GM19023 (cell line): ENCODE data around the gene POLR1C.
A peak's percentile ranks its signal among the peaks of the same experiment; 100 is the strongest.
"Not testable (repeated sequence)": the region's sequence is repeated elsewhere in the genome, so short reads cannot be mapped to it uniquely, and the experiment has no call there.

ENCODE experiments used
- ATAC-seq: cut with Tn5 transposase; IDR thresholded peaks from one replicate; pipeline ENCODE4 v1.9.1; 2021; ENCODE audit warnings: mild to moderate bottlenecking, moderate library complexity; ENCODE audit not compliant: unreplicated experiment

Gene POLR1C

DNA sequence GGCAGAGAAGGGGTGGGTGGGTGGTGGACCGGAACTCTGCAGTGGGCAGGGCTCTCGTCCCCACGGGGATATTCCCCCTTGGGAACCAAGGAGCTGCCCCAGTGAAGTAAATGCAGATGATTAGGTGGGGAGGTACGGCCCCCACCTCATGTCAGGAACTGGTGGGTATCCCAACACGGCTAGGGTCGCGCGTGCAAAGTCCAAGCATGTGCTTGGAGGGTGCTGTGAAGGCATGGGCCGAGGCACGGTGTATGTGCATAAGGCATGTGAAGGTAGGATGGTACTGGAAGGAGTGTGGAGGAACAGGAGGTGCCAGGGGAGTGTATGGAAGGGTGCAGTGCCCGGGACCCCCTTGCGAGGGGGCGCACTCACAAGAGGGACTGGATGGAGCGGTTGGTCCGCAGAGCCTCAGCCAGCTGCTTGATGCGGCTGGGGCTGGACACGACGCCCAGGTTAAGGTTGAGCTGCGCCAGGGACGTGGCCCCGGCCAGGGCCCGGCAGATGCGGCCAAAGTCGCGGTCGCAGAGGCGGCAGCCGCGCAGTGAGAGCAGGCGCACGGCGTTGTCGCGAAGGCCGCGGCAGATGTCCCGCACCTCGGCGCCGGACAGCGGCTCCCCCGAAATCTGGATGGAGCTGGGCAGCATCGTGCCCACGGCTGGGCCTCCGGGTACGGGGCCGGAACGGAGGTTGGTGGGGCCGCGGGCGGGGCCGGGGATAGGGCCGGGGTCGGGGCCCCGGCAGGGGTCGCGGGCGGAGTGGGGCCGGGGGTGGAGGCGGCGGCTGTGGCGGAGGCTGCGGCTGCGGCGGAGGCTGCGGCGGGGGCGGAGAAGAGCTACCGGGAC, 7.5 kb upstream of the POLR1C start:
- ATAC-seq, result no peak

DNA sequence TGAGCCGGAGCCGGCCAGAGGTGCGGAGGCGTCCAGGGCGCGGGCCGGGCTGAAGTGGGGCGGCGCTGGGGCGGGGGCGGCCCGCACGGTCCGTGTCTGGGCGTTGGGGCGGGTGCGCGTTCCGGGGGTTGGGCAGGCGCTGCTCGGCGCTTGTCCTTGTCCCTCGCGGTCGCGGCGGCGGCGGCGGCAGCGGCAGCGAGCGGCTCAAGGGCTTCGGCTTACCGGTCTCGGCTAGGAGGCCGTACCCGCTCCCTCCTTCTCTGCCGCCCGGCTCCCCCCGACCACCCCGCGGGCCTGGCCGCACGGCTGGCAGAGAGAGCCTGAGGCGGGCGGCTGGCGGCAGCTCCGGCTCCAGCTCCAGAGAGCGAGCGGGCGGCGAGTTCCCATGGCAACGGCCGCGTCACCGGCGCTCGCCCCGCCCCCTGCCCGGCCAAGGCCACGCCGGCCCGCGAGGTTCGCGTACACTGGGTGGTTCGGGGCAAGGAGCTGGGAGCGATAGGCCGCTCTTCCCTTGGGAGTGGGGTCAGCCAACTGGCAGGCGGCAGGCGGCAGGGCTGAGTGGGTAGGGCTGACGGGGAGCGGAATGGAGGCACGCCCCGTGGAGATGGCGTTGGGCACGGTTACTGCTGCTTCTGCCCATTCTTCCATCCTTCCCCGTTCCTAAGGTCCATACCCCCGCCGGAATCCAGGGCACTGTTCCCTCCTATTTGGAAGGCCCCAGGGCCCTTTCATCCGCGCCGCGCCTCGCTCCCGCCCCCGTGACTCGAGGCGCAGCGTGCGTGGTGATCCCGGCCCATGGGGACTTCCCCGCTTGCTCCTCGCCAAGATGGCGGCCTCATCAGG, 6.7 kb upstream of the POLR1C start, which contains the start of gene LRRC73:
TSS of gene LRRC73 (minus strand) at position 363 of the 843 bp plus-strand sequence. CDS start 561 bp downstream, outside the sequence.
- peak; percentile 75 for ATAC-seq

DNA sequence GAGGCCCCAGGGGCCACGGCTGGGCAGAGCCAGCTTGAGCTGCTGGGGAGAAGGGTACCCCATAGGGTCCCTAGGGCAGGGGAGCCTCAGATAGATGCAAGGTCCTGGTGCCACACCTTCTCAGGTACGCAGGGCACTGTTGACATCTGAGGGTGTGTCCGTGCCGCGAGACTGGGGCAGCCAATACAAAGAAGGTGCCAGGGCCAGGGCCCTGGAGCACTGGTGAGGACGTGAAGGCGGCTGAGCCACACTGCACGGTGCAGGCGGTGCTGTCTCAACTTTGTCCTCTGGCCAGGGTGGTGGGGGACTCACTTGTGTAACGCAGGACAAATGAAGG, 6.1 kb upstream of the POLR1C start:
- ATAC-seq, result no peak

DNA sequence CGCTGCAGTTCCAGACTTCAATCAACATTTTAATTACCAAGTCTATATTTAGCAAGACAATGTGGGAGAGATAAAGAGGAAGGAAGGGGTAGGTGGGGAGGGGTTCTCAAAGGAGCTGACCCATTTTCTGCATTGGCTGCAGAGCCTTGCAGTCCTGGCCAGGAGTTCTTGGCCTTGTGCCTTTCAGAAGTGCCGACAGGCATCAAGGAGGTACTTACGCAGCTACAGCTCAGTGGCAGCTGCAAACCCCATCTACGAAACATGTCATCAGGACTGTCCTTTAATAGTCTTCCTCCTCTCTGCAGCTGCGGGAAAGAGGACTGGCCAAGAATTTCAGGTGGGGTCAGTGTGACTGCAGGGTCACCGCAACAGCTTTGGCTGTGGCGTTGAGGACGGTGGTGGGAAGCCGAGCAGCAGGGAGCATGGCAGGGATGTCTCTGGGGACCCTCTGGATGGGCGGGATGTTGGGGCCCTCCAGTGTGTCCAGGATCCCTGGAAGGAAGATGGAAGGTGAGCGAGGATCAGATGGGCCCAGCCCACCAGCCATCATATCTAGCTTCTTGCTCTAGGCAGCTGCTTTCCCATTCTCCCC, 5.0 kb upstream of the POLR1C start:
- ATAC-seq, result no peak

GRCh38 chr6:43515808-43516207, 1.1 kb upstream of the POLR1C start:
- no peak for ATAC-seq

GRCh38 chr6:43516367-43516696, 557 bp upstream of the POLR1C start:
- ATAC-seq, result no peak

GRCh38 chr6:43517505-43518357, 842 bp downstream of the POLR1C start:
- ATAC-seq, result no peak

DNA sequence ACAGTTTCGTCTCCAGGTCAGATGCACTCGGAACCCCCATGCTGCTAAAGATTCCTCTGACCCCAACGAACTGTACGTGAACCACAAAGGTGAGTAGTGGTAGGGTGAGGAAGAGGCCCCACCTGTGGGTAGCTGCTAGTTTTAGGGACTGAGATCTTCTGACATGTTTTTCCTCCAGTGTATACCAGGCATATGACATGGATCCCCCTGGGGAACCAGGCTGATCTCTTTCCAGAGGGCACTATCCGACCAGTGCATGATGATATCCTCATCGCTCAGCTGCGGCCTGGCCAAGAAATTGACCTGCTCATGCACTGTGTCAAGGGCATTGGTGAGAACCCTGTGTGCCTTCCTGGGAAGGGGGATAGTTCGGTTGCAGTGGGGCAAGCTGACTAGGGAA, 3.2 kb downstream of the POLR1C start:
- ATAC-seq, result no peak

DNA sequence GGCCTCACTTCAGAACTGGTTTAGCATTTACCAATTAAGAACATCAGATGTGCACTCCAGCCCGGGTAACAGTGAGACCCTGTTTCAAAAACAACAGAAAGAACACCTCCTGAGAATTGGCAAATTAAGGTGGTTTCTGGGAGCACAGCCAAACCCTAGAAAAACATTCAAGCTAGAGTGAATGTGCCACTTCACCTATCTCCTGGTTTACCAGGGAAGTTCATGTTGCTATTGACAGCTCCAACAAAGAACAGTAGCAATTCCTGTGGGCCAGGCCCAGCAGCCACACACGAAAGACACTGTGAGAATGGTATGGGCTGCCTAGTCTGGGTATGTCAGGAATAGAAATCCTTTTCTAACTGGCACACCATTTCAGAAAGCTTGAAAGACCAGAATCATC, 4.9 kb downstream of the POLR1C start:
- no peak for ATAC-seq

DNA sequence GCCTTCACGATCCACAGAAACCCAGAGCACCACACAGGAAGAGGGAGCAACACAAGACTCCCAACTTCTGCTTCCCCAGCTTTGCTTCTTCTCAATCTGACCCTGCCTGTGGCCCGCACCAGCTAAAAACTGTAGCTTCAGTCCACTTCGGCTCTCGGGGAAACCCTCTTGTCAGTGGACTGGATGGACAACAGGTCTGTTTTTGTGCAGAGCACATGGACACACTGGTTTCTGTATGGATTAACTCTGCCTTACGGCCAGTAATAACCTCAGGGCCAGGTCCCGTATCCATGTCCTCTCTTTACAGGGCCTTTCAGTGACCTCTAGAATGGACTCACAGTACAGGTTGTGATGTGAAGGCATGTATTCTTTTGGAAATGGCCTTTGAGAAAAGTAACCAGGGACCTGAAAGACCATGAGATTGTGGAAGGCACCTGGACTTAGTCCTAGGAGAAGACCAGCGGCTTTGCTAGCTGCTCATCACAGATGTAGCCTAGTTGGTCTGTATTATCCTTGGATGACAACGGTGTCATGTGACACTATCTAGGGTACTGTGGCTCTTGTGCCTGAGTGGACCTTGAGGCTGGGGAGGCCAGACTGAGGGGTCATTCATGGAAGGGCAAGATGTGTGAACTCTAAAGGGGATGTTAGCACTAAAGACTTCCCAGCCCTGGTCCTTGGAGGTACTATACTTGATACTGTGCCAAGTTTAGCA, 5.8 kb downstream of the POLR1C start:
- no peak for ATAC-seq

GRCh38 chr6:43523284-43523683, 6.4 kb downstream of the POLR1C start:
- no peak for ATAC-seq

GRCh38 chr6:43524483-43524961, 7.6 kb downstream of the POLR1C start:
- ATAC-seq, result no peak

GRCh38 chr6:43532201-43532600, 15.3 kb downstream of the POLR1C start:
- ATAC-seq, result no peak

GRCh38 chr6:43538986-43539385, 22.1 kb downstream of the POLR1C start:
- ATAC-seq, result not testable (repeated sequence)

GRCh38 chr6:43539409-43539808, 22.5 kb downstream of the POLR1C start:
- ATAC-seq, result not testable (repeated sequence)

DNA sequence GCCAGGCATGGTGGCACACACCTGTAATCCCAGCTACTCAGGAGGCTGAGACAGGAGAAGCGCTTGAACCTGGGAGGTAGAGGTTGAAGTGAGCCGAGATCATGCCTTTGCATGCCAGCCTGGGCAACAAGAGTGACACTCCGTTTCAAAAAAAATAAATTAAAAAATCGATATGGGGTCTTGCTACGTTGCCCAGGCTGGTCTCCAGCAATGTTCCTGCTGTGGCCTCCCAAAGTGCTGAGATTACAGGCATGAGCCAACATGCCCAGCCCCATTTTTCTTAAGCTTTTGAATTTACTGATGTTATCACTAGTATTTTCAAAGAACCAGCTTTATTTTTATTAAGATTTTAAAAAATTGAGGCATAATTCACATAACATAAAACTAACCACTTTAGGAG, 23.6 kb downstream of the POLR1C start:
- no peak for ATAC-seq

DNA sequence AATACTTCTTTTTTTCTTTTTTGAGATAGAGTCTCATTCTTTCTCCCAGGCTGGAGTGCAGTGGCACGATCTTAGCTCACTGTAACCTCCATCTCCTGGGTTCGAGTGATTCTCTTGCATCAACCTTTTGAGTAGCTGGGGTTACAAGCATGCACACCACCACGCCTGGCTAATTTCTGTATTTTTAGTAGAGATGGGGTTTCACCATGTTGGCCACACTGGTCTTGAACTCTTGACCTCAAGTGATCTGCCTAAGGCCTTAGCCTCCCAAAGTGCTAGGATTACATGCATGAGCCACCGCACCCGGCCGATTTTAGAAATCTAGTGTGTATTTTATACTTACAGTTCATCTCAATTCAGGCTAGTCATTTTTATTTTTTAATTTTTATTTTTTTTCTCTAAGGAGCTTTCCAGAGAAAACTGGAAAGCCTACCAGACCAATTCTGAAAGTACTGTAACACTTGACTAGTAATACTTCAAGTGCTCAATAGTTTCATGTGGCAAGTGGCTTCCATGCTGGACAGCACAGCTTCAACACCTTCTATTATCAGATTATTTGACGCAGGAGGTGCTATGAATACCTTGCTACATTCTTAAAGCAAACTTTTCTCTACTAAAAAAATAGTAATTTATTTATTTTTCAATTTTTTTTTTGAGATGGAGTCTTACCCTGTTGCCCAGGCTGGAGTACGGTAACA, 25.0 kb downstream of the POLR1C start:
- ATAC-seq, result peak; percentile 55

DNA sequence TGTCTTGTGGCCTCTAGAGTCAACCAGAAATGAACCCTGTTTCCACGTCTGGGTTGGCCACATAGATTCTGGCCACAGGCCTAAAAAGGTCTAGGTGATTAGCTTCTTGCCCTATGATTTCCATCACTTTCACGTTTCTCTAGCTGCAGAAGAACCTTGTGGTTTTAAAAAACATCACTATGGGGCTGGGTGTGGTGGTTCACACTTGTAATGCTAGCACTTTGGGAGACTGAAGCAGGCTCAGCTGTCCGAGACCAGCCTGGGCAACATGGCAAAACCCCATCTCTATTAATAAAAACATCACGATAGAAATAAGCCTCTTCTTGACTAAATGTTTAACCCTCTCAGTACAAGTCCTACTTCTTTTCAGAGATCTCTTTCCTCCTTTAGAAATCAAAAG, 27.6 kb downstream of the POLR1C start:
- ATAC-seq, result no peak

DNA sequence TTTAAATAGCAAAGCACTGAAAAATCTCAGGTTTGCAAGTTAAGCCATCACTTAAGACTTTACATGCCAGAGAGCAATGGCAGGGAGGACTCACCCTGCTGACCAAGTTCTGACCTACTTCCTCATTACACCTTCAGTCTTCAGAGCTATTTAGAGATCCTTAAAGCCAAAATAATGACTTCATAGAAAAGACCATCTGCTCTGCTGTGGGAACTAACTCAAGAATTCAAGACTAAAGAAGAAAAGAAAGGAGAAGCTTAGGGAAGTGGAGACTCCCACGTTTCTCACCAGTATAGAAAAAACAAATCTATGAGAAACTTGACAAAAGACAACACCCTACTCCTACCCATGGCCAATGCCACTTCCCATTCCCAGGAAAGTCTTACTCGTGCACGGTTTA, 30.3 kb downstream of the POLR1C start:
- no peak for ATAC-seq
